ENCODE data around the gene TSPOAP1. TPM values are rescaled to one million over a fixed set of nuclear protein-coding genes. Genes with fewer than 3 reads are reported as not detected.

TSPOAP1 gene
- total RNA-seq, 1 donor from 2014 or later = 39.7 TPM

DNA sequence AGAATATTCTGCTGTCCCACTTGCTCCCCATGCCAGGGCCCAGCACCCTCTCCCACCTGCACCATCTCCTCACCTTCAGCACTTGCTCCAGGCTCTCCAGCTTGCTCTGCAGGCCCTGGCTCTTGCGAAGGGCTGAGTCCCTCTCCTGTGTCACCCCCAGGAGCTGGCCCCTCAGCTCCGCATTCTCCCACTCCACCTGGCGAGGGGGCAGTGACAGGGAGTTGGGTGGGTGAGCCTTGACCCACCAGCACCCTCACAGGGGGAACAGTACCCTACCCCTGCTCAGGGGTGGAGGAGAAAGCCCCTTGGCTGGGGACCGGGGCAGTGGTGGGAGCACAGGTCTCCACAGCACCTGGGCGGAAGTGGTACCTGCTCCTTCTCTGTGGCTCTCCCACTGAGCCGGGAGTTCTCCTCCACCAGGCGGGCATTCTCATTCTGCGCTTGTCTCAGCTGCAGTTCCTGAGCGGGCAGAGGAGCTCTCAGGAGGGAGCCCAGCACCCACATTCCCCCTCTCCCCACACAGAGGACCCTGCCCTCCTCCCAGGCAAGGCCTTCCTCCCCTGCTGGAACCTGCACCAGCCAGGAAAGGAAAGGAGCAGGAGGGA, 5.9 kb downstream of the TSPOAP1 start:
- DNase-seq = peak; percentile 16
- Mint-ChIP-seq H3K36me3 (ENCODE audit: unreplicated experiment) (peaks cover 8% of the 10 kb centered on the region), H3K4me3 (ENCODE audit: unreplicated experiment) (no peak overlapping the region), H3K9me3 (ENCODE audit: unreplicated experiment) (peaks cover 9% of the 10 kb centered on the region), H3K4me1 (ENCODE audit: low read depth, unreplicated experiment) (peaks cover 20% of the 10 kb centered on the region), H3K27me3 (ENCODE audit: unreplicated experiment) (peaks cover 20% of the 10 kb centered on the region), H3K27ac (ENCODE audit: unreplicated experiment) (no peak overlapping the region)
- TF ChIP-seq, protein P1, sequence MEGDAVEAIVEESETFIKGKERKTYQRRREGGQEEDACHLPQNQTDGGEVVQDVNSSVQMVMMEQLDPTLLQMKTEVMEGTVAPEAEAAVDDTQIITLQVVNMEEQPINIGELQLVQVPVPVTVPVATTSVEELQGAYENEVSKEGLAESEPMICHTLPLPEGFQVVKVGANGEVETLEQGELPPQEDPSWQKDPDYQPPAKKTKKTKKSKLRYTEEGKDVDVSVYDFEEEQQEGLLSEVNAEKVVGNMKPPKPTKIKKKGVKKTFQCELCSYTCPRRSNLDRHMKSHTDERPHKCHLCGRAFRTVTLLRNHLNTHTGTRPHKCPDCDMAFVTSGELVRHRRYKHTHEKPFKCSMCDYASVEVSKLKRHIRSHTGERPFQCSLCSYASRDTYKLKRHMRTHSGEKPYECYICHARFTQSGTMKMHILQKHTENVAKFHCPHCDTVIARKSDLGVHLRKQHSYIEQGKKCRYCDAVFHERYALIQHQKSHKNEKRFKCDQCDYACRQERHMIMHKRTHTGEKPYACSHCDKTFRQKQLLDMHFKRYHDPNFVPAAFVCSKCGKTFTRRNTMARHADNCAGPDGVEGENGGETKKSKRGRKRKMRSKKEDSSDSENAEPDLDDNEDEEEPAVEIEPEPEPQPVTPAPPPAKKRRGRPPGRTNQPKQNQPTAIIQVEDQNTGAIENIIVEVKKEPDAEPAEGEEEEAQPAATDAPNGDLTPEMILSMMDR (IDR thresholded peaks at IDR 0.05; ENCODE audit: partially characterized antibody, unreplicated experiment) = no peak

- TF ChIP-seq, protein P1 (IDR thresholded peaks at IDR 0.05; ENCODE audit: partially characterized antibody, unreplicated experiment) = no peak
- peaks cover 7% of the 10 kb centered on the region for H3K9me3 Mint-ChIP-seq (ENCODE audit: unreplicated experiment)
- H3K27me3 Mint-ChIP-seq (ENCODE audit: unreplicated experiment) = peaks cover 17% of the 10 kb centered on the region
- H3K4me1 Mint-ChIP-seq (ENCODE audit: low read depth, unreplicated experiment) = peaks cover 16% of the 10 kb centered on the region
- DNase-seq = peak; percentile 7
- no peak overlapping the region for H3K4me3 Mint-ChIP-seq (ENCODE audit: unreplicated experiment)
- H3K36me3 Mint-ChIP-seq (ENCODE audit: unreplicated experiment) = peaks cover 8% of the 10 kb centered on the region
- no peak overlapping the region for H3K27ac Mint-ChIP-seq (ENCODE audit: unreplicated experiment)
Measured at GRCh38 chr17:58321571-58322525, 6.7 kb downstream of the TSPOAP1 start.

GRCh38 chr17:58320570-58321323, 7.8 kb downstream of the TSPOAP1 start:
- TF ChIP-seq, protein P1 (IDR thresholded peaks at IDR 0.05; ENCODE audit: partially characterized antibody, unreplicated experiment) = no peak
- Mint-ChIP-seq H3K4me1 (ENCODE audit: low read depth, unreplicated experiment) (peaks cover 9% of the 10 kb centered on the region), H3K9me3 (ENCODE audit: unreplicated experiment) (peaks cover 5% of the 10 kb centered on the region), H3K4me3 (ENCODE audit: unreplicated experiment) (no peak overlapping the region), H3K36me3 (ENCODE audit: unreplicated experiment) (peaks cover 8% of the 10 kb centered on the region), H3K27ac (ENCODE audit: unreplicated experiment) (no peak overlapping the region), H3K27me3 (ENCODE audit: unreplicated experiment) (peaks cover 11% of the 10 kb centered on the region)
- DNase-seq = peak; percentile 0

- Mint-ChIP-seq H3K27me3 (ENCODE audit: unreplicated experiment) (peaks cover 9% of the 10 kb centered on the region), H3K27ac (ENCODE audit: unreplicated experiment) (no peak overlapping the region), H3K4me1 (ENCODE audit: low read depth, unreplicated experiment) (peaks cover 7% of the 10 kb centered on the region), H3K9me3 (ENCODE audit: unreplicated experiment) (peaks cover 5% of the 10 kb centered on the region), H3K36me3 (ENCODE audit: unreplicated experiment) (peaks cover 8% of the 10 kb centered on the region), H3K4me3 (ENCODE audit: unreplicated experiment) (no peak overlapping the region)
- DNase-seq = peak; percentile 7
- TF ChIP-seq, protein P1 (IDR thresholded peaks at IDR 0.05; ENCODE audit: partially characterized antibody, unreplicated experiment) = no peak
Measured at GRCh38 chr17:58320163-58320558, 8.4 kb downstream of the TSPOAP1 start.

Measured in glutamatergic neuron (in vitro differentiated cells).